ENCODE measurements around the gene SLC34A3.

The SLC34A3 gene

DNA sequence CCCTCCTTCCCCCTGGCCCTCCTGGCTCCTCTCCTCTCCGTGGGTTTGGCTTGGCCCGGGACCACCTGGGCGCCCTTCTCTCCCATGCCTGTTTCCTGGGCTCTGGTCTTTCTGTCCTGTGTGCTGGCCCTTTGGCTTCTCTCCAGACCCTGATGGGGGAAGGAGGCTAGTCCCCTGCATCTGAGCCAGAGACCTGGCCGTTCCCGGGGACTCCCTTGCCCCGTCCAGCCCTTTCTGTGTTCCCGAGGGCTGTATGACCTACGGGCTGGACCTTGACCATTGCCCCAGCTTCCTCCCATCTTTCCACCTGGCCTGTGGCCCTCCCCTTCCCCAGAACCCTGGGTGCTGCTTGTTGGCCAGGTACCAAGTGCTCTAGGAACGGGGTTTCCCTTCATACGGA is 32.8 kb downstream of the SLC34A3 start:
- no peak for DNase-seq

- DNase-seq: no peak
These were observed 33.4 kb downstream of the SLC34A3 start for GRCh38 chr9:137264067-137264466.

DNA sequence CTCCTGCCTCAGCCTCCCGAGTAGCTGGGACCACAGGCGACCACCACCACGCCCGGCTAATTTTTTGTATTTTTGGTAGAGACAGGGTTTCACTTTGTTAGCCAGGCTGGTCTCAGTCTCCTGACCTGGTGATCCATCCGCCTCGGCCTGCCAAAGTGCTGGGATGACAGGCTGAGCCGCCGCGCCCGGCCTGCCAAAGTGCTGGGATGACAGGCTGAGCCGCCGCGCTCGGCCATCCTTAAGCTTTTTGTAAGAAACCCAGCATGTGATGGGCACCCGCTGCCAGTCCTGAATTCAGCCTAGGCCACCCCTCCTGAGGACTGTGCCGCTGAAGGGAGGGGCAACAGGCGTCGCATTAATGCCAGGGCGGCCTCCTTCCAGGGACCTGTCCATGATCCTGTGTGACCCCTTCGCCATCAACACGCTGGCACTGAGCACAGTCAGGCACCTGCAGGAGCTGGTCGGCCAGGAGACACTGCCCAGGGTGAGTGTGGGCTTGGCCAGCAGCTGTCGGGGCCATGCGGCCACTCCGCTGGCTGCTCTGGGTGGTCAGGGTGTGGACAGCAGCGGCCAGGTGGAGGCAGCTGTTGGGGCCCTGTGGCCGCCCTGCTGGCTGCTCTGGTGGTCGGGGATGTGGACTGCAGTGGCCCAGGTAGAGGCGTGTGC is 34.9 kb downstream of the SLC34A3 start:
- DNase-seq: no peak

GRCh38 chr9:137266162-137266527 is 35.4 kb downstream of the SLC34A3 start:
- DNase-seq: no peak

GRCh38 chr9:137266585-137267453 is 36.1 kb downstream of the SLC34A3 start:
- no peak for DNase-seq

- DNase-seq: no peak
These were observed 37.2 kb downstream of the SLC34A3 start for GRCh38 chr9:137267933-137268355.

DNA sequence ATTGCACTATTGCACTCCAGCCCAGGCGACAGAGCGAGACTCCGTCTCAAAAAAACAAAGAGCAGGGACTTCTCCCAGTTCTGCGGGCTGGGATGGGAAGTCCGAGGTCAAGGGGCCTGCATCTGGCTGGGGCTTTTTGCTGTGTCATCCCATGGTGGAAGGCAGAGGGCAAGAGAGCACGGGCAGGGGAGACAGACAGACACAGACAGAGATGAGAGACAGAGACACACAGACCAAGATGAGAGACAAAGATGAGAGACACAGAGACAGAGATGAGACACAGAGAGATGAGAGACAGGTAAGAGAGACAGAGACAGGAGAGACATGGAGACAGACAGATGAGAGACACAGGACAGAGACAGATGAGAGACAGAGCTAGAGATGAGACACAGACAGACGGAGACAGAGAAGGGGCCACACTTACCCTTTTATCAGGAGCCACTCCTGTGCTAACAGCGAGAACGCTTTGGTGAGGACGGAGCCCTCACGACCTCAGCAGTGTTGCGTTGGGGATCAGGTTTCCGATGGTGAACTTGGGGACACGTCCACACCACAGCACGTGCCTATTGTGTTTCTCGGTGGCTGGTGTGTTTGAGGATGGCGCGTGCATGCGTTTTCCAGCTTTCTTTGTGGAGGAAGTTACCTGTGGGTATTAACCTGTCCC is 38.0 kb downstream of the SLC34A3 start:
- no peak for DNase-seq

- DNase-seq: no peak
These were observed 38.6 kb downstream of the SLC34A3 start for GRCh38 chr9:137269231-137269772.

GRCh38 chr9:137270929-137271695 is 40.4 kb downstream of the SLC34A3 start:
- DNase-seq: no peak

DNA sequence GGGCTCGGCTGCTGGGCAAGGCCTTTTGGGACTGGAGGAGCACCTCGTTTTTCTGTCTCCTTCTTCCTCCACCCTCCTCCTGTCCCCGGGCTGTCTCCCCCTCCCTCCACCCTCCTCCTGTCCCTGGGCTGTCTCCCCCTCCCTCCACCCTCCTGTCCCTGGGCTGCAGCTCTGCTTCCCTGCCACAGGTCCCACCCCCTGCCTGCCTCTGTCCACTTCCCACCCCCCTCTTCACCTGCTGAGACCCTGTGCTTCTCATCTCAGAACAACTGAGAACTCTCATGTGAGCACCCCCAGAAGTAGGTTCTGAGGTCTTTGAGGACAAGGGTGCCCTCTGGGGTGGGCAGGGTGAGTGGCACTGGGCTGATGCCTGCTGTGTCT is 41.0 kb downstream of the SLC34A3 start:
- no peak for DNase-seq

DNA sequence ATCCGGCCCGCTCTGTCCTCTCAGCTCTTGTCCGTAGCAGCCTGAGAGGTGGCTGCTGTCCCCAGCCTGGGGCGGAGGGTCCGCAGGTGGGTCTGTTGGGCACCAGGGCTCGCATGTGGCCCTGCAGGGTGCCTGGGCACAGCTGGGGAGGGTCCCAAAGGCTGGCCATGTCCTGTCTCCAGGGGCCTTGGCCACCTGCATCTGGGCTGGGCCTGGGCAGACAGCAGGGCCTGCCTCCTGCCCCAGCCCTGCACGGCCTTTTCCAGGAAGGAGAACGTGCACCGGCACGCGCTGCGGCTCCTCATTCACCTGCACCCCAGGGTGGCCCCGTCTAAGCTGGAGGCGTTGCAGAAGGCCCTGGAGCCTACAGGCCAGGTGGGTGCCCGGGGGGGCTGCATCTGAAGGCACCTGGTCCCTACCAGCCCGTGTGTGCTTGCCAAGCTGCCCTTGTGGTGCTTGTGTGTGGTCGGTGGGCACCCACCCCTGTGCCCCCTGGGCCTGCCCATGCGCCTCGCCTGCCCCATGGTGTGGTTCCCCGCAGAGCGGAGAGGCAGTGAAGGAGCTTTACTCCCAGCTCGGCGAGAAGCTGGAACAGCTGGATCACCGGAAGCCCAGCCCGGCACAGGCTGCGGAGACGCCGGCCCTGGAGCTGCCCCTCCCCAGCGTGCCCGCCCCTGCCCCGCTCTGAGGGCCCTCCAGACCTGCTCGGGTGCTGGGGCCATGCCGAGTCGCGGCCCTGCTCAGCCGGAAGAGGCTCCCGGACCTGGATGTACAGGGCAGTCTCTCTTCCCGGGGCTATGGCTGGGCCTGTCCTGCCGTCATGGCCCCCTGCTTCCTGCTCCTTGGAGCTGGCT is 41.8 kb downstream of the SLC34A3 start:
- DNase-seq: no peak

DNA sequence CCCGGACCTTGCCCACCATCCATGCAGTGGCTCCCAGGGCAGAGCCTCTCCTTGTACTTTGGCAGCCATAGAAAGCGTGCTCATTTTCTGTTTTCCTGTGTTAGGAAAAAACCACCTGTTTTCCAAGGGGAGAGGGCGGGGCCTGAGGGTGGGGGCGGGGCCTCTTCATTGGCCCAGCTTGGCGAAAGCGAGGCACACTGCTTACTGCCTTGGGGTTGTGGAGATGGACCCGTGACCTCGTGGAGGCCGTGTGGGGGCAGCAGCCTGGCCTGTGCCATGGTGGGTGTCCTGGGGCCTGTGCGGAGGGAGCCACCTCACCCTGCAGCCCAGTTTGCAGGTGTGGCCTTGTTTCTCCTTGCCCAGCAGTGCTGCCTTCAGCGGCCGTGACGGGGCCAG is 42.4 kb downstream of the SLC34A3 start:
- DNase-seq: no peak

DNA sequence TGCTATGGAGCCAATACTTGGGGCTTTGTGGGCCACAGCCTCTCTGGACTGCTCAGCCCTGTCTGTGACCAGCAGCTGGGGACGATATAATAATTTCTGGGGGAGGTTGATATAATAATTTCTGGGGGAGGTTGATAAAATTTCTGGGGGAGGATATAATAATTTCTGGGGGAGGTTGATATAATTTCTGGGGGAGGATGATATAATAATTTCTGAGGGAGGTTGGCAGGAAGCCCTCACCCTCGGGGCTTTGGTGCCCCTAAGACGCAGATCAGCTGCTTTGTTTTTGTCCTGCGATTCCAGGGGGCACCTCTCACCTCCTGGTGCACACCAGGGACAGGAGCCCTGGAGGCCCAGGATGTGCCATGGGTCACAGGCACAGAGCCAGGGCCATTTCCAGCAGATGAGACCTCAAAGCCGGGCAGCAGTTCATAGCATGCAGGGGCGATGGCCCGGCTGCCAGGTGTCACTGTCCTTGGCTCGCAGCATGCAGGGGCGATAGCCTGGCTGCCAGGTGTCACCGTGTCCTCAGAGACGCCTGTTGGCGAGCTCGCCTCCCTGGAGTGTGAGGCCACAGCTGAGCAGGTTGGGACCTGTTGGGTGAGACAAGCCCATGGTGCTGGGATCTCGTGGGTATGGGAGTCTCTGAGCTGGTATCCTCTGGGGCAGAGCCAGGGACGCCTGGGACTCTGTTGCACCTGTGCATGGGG is 43.1 kb downstream of the SLC34A3 start:
- no peak for DNase-seq

GRCh38 chr9:137275203-137275587 is 44.5 kb downstream of the SLC34A3 start:
- DNase-seq: no peak

GRCh38 chr9:137275588-137276472 is 45.1 kb downstream of the SLC34A3 start:
- DNase-seq: no peak

GRCh38 chr9:137276473-137277328 is 46.0 kb downstream of the SLC34A3 start:
- no peak for DNase-seq

DNA sequence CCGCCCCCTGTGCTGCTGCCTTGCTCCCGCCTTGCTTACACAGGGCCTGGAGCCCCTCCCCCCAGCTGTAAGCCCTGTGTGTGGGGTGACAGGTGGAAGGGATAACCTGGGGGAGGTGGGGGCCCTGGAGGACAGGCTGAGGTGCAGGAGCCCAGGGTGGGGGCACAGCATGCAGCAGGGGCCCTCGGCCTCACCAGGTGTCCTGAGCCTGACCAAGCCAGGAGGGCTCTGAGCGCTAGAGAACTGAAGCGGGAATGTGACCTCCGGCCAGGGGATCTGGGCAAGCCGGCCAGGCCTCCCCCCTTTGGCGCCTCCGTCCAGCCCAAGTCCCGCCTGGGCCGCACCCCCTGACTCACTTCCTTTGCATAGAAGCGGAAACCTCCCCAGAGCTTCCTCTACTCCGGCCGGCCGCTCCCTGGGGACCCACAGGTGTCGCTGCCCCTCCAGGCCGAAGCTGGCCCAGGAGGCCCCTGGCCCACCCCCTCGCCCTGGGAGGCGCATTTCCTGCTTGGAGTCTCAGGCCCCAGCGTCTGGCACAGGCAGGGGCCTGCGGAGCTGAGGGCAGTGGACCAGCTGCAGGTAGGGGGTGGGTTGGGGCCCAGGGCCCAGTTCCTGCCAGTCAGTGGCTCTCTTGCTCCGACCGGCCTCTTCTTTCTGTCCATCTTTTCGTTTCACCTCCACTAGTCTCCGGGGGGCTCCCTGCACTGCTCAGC is 46.8 kb downstream of the SLC34A3 start, which contains the start of gene TOR4A:
Gene TOR4A, plus strand, starts transcription at position 398 of the 713 bp plus-strand sequence. CDS start 964 bp downstream, outside the sequence.
- DNase-seq: no peak

DNA sequence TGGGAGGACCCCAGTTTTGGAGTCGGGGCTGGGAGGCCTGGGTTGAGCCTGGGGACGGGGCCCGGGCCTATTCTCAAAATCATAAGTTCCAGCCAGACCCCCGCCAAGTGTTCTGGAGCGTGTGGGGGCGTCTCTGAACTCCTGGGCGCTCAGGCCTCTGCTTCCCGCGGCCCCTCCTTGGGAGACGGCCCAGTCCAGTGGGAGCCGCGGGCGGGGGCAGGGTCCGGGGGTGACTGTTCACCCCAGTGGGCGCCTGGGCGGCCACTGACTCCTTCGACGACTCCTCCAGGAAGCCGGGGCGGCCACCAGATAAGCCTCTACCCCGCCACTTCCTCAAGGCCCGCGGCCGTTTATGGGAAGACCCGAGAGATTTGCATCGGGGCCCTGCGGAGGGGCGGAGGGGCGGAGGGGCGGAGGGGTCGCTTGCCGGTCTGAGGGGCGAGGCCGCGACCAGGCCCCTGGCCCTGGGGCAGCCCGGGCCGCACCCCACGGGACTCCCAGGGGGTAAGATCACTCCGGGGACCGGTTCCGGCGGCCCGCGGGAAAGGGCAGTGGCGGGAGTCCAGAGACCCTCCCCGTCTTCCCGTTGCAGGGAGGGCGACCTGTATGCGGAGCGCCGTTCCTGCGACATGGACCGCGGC is 47.5 kb downstream of the SLC34A3 start:
- no peak for DNase-seq

Data from DMS 273 treated with DMSO at 0.1 percent for 48 hours (cell line).